Dendritic cell treated with granulocyte-macrophage colony-stimulating factor and Interleukin-4, amounts not matched to agents 40 ng/mL and 50 ng/mL, for 4 days (primary cell): ENCODE measurements around the gene EPS8L1.

Source experiments
- H3K27ac Mint-ChIP-seq: one replicate; pipeline ENCODE4 v1.8.0; 2022; ENCODE audit warnings: mild to moderate bottlenecking, mixed read lengths
- H3K27me3 Mint-ChIP-seq: one replicate; pipeline ENCODE4 v1.8.0; 2022; ENCODE audit warnings: mild to moderate bottlenecking, mixed read lengths
- H3K36me3 Mint-ChIP-seq: one replicate; pipeline ENCODE4 v1.8.0; 2022; ENCODE audit warnings: low read depth, mixed read lengths
- H3K4me1 Mint-ChIP-seq: one replicate; pipeline ENCODE4 v1.8.0; 2022; ENCODE audit warnings: low read depth, mixed read lengths
- H3K4me3 Mint-ChIP-seq: one replicate; pipeline ENCODE4 v1.8.0; 2022; ENCODE audit warnings: mild to moderate bottlenecking, moderate library complexity, mixed read lengths
- H3K9me3 Mint-ChIP-seq: one replicate; pipeline ENCODE4 v1.8.0; 2022; ENCODE audit warnings: mixed read lengths
- intact Hi-C: fragments of 100-400 bp; cut with micrococcal nuclease; formaldehyde crosslinking; loops from one replicate; pipeline ENCODE4 v1.15.0; 2022

The EPS8L1 gene

DNA sequence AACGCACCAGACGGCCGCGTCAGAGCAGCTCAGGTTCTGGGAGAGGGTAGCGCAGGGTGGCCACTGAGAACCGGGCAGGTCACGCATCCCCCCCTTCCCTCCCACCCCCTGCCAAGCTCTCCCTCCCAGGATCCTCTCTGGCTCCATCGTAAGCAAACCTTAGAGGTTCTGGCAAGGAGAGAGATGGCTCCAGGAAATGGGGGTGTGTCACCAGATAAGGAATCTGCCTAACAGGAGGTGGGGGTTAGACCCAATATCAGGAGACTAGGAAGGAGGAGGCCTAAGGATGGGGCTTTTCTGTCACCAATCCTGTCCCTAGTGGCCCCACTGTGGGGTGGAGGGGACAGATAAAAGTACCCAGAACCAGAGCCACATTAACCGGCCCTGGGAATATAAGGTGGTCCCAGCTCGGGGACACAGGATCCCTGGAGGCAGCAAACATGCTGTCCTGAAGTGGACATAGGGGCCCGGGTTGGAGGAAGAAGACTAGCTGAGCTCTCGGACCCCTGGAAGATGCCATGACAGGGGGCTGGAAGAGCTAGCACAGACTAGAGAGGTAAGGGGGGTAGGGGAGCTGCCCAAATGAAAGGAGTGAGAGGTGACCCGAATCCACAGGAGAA is 39.9 kb downstream of the EPS8L1 start:
- Mint-ChIP-seq H3K27ac (peak overlapping the region; percentile 92), H3K4me1 (peaks cover 72% of the 10 kb centered on the region), H3K9me3 (no peaks in the 10 kb centered on the region), H3K36me3 (peaks cover 69% of the 10 kb centered on the region), H3K4me3 (peak overlapping the region; percentile 98), H3K27me3 (peaks cover 8% of the 10 kb centered on the region)
- intact Hi-C loops, result loop anchor here (2.0 kb wide), 1 partner anchor 17 kb away; no protein-coding TSS in a partner anchor

DNA sequence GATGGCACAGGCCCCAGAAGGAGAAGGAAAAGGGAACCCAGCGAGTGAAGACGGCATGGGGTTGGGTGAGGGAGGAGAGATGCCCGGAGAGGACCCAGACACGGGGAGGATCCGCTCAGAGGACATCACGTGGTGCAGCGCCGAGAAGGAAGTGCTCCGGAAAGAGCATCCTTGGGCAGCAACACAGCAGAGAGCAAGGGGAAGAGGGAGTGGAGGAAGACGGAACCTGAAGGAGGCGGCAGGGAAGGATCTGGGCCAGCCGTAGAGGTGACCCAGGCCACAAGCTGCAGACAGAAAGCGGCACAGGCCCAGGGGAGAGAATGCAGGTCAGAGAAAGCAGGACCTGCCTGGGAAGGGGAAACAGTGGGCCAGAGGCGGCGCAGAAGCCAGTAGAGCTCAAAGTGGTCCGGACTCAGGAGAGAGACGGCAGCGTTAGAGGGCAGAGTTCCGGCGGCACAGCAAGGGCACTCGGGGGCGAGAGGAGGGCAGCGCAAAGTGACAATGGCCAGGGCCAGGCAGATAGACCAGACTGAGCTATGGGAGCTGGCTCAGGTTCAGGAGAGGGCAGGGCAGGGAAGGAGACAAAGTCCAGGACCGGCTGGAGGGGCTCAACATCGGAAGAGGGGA is 40.7 kb downstream of the EPS8L1 start:
- H3K9me3 Mint-ChIP-seq, result no peaks in the 10 kb centered on the region
- H3K4me1 Mint-ChIP-seq, result peaks cover 64% of the 10 kb centered on the region
- peaks cover 9% of the 10 kb centered on the region for H3K27me3 Mint-ChIP-seq
- peak overlapping the region; percentile 92 for H3K27ac Mint-ChIP-seq
- intact Hi-C loops, result loop anchor here (2.0 kb wide), 1 partner anchor 18 kb away; no protein-coding TSS in a partner anchor
- H3K36me3 Mint-ChIP-seq, result peaks cover 61% of the 10 kb centered on the region
- H3K4me3 Mint-ChIP-seq, result peak overlapping the region; percentile 98

DNA sequence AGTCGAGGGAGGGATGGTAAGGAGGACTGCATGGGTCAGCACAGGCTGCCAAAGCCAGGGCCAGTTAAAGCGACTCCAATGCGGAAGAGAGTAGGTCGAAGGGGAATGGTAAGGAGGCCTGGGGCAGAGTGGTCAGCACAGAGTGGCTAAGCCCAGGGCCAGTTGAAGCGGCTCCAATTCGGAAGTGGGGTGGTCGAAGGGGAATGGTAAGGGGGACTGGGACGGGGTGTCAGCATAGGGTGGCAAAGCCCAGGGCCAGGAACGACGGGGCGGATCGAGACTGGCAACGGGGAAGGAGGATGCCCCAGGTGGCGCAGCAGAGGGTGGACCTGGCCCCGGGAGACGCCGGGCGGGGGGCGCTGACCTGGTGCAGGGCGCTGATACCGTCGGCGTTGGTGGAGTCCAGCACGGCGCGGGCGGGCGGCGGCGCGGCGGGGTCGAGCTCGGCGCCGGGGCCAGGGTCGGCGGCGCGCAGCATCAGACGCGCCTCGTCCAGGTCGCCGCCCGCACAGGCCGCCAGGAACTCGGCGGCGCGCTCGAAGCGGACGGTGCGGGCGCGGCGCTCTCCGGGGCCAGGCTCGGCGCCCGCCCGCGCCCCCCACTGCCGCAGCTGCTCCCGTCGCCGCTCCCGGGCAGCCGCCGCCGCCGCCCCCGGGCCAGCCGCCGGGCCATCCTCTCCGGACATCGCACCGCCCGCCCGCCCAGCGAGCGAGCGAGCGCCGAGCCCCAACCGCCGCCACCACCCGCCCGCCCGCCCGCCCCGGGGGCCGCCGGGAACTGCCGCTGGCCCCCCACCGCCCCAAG is 41.4 kb downstream of the EPS8L1 start, which contains the start of gene PPP1R12C:
Gene PPP1R12C, minus strand, starts transcription at position 779 of the 804 bp plus-strand sequence. Its CDS starts 94 bp downstream, at position 685.
- Mint-ChIP-seq H3K36me3 (peaks cover 54% of the 10 kb centered on the region), H3K9me3 (no peaks in the 10 kb centered on the region), H3K27ac (peak within 1 kb of the TSS; percentile 92), H3K27me3 (peaks cover 12% of the 10 kb centered on the region), H3K4me1 (peaks cover 59% of the 10 kb centered on the region), H3K4me3 (peak within 1 kb of the TSS; percentile 98)
- intact Hi-C loops, result loop anchor here (1.0 to 2.0 kb wide), 2 partner anchors 18 to 43 kb away; no protein-coding TSS in a partner anchor

DNA sequence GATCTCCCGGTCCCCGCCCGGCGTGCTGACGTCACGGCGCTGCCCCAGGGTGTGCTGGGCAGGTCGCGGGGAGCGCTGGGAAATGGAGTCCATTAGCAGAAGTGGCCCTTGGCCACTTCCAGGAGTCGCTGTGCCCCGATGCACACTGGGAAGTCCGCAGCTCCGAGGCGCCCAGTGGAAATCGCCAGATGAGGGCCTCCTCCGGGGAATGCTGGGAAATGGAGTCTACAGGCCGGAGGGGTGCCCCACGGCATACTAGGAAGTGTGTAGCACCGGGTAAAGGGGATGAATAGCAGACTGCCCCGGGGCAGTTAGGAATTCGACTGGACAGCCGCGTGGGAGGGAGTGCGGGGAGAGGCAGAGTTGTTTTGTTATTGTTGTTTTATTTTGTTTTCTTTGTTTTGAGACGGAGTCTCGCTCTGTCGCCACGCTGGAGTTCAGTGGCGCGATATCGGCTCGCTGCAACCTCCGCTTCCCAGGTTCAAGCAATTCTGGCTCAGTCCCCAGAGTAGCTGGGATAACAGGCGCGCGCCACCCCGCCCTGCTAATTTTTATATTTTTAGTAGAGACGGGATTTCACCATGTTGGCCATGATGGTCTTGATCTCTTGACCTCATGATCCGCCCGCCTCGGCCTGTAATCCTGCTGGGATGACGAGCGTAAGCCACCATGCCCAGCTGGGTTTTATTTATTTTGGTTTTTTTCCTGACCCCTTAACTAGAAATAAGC is 42.2 kb downstream of the EPS8L1 start:
- H3K4me1 Mint-ChIP-seq, result peaks cover 56% of the 10 kb centered on the region
- peak overlapping the region; percentile 92 for H3K27ac Mint-ChIP-seq

DNA sequence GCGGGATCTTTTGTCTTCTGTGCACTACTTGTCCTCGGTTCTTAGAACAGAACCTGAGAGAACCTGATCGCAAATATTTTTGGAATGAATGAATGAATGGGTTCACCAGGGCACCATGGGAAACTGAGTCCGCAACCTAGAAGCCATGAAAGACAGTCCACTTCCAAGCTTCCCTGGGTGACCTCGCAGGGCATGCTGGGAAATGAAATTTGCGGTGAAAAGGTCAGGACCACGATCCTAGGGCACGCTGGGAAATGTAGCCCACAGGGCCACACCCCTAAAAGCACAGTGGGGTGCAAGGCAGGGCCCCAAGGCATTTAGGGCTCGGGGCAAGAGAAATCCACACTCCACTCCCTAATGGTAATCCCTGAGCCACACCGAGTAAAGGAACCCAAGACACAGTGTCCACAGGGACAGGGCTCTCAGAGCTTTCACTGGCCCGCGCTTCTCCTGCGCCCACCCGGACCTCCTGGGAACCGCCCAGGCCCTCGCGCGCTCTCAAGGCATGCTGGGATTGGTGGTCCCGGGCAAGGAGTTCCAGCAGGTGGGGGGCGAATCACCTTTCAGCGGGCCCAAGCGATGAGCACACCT is 42.8 kb downstream of the EPS8L1 start:
- peaks cover 50% of the 10 kb centered on the region for H3K4me1 Mint-ChIP-seq
- H3K27me3 Mint-ChIP-seq, result peaks cover 18% of the 10 kb centered on the region
- intact Hi-C loops, result no loop called here
- H3K27ac Mint-ChIP-seq, result peak overlapping the region; percentile 92
- peaks cover 40% of the 10 kb centered on the region for H3K36me3 Mint-ChIP-seq
- H3K9me3 Mint-ChIP-seq, result no peaks in the 10 kb centered on the region
- peak overlapping the region; percentile 87 for H3K4me3 Mint-ChIP-seq

More for the DNA sequence above, 42.2 kb downstream of the EPS8L1 start:
- Mint-ChIP-seq H3K9me3 (no peaks in the 10 kb centered on the region), H3K4me3 (peak overlapping the region; percentile 87), H3K27me3 (peaks cover 12% of the 10 kb centered on the region), H3K36me3 (peaks cover 47% of the 10 kb centered on the region)
- intact Hi-C loops, result loop anchor here (1.0 to 2.0 kb wide), 2 partner anchors 19 to 42 kb away; no protein-coding TSS in a partner anchor

DNA sequence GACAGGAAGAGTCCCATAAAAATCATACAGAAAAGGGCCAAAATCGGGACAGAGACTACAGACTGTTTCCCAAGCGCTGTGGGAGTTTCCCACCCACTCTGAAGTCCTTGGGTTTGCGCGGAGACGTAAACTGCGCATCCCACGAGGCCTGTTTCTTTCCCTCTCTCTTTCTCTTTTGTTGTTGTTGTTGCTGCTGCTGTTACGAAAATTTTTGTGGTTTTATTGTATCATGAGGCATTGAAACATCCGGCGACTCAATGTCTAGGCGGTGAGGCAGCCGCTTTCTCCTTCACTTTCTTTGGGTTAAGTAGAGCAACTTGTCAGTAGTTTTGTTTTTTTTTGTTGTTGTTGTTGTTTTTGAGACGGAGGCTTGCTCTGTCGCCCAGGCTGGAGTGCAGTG is 43.4 kb downstream of the EPS8L1 start:
- Mint-ChIP-seq H3K9me3 (no peaks in the 10 kb centered on the region), H3K4me1 (peaks cover 45% of the 10 kb centered on the region), H3K36me3 (peaks cover 34% of the 10 kb centered on the region), H3K4me3 (no peak overlapping the region), H3K27ac (no peak overlapping the region), H3K27me3 (peaks cover 24% of the 10 kb centered on the region)
- intact Hi-C loops, result no loop called here

DNA sequence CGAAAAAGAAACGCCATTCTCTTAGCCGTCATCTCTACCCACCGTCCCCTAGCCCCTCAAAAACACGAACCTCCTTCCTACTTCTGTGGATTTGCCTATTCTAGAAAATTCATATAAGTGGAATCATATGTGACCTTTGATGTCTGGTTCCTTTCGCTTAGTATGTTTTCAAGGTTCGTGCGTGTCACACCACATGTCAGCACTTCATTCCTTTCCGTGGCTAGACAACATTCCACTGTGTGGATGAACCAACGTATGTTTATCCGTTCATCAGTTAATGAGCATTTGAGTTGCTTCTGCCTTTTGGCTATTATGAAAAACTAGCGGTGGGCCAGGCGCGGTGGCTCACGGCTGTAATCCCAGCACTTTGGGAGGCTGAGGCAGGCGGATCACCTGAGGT is 55.8 kb downstream of the EPS8L1 start:
- Mint-ChIP-seq H3K9me3 (no peaks in the 10 kb centered on the region), H3K4me1 (peaks cover 18% of the 10 kb centered on the region), H3K36me3 (no peaks in the 10 kb centered on the region), H3K27ac (no peak overlapping the region), H3K4me3 (no peak overlapping the region), H3K27me3 (peaks cover 62% of the 10 kb centered on the region)
- intact Hi-C loops, result no loop called here

DNA sequence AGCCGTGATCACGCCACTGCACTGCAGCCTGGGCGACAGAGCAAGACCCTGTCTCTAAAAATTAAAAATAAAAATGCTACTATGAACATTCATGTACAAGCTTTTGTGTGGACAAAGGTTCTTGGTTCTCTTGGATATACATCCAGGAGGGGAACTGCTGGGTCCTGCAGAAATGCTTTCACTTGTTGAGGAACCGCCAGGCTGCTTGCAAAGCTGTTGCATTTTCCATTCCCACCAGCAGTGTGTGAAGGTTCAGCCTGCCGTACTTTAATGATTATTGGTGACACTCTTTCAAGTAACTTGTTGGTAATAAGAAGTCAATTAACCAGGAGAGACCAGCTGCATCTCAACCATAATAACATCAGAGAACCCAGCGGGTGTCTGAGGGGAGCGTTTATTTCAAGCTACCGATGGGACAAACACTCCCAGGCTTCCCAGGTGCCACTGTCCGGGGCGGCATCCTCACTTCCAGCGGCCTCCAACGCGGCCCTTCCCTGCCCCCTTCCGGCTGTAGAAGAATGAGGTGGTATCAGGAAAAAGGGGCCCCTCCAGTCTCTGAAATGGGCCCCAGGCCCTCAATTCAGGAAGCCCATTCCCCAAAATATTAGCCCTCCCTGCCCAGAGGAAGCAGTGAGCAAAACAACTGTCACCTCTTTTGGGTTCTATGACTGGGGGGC is 56.9 kb downstream of the EPS8L1 start:
- H3K36me3 Mint-ChIP-seq, result no peaks in the 10 kb centered on the region
- intact Hi-C loops, result no loop called here
- H3K27ac Mint-ChIP-seq, result no peak overlapping the region
- no peaks in the 10 kb centered on the region for H3K9me3 Mint-ChIP-seq
- H3K27me3 Mint-ChIP-seq, result peaks cover 69% of the 10 kb centered on the region
- H3K4me3 Mint-ChIP-seq, result no peak overlapping the region
- H3K4me1 Mint-ChIP-seq, result peaks cover 18% of the 10 kb centered on the region

DNA sequence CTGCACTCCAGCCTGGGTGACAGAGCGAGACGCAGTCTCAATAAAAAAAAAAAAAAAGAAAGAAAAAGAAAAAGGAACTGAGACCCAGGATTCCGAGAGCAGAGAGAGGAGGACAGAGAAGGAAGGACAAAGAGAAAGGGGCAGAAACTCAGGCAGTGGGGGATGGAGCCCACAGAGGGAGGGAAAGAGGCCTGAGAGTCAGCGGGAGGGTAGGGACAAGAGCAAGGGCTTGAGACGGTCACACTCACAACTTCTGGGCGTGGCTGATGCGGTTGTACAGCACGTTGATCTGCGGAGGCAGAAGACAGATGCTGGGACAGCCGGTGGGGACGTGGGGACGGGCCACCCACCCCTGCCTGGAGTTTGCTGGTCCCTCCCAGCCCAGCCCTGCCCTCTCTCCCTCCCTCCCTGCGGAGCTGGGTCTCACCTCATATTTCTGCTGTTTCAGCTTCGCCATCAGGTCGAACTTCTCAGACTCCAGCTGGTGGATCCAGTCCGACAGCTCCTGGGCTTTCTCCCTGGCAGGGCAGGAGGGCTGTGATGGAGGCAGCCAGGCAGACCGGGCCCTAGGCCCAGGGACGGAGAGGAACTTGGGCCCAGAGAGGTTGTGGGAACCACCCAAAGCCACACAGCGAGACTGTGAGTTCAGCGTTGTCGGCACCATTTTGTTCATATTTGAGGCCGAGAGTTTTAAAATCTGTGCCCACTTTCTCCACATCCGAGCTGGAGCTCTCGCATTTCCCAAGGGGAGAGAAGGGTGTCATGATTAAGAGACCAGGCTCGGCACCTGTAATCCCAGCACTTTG is 58.2 kb downstream of the EPS8L1 start:
- Mint-ChIP-seq H3K4me3 (no peak overlapping the region), H3K27me3 (peaks cover 74% of the 10 kb centered on the region), H3K4me1 (peaks cover 18% of the 10 kb centered on the region), H3K9me3 (no peaks in the 10 kb centered on the region), H3K36me3 (no peaks in the 10 kb centered on the region), H3K27ac (no peak overlapping the region)
- intact Hi-C loops, result no loop called here

DNA sequence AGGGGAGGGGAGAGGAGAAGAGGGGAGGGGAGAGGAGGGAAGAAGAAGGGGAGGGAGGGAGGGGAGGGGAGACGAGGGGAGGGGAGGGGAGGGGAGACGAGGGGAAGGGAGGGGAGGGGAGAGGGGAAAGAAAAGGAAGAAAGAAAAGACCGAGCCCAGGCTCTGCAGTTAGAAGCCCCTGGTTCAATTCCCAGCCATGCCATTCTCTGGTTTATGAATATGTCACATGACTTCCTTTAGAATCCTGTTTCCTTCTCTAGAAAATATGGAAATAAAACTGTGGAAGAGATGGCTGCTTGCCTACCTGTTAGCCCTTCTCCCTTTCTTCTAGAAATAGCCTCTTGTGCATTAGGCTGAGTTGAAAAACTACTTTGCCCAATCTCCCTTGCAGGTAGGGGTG is 59.1 kb downstream of the EPS8L1 start:
- Mint-ChIP-seq H3K4me1 (peaks cover 18% of the 10 kb centered on the region), H3K9me3 (no peaks in the 10 kb centered on the region), H3K27ac (no peak overlapping the region), H3K36me3 (no peaks in the 10 kb centered on the region), H3K27me3 (peaks cover 72% of the 10 kb centered on the region), H3K4me3 (no peak overlapping the region)
- intact Hi-C loops, result no loop called here

DNA sequence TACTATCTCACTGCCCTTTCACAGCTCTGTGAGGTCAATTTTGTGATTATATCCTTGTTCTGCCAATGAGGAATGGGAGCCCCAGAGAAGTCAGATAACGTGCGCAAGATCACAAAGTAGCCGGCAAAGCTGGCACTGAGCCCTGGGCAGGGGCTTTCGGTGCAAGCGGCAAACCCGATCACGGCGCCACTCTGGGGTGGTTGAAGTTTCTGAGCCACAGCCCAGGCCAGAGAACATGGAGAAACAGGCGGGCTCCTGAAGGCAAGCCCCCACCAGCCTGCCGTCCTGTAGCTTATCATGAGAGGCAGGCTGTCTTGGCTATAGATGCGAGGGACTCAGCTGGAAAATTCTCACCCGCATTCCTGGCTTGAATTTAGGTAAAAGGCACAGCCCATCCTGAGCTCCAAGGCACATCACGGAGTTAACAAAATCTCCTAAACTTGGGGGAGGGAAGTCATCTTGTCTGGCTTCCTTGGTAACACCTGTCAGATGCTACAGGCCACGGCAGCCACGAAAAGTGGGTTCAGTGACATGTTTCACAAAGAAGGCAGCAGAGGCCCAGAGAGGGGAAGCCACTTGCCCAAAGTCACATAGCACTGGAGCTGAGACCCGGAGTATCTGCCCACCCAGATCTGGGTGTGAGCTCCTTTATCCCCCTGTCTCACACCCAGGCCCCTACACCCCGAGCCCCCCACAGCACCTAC is 60.9 kb downstream of the EPS8L1 start:
- intact Hi-C loops, result no loop called here
- Mint-ChIP-seq H3K27ac (no peak overlapping the region), H3K4me3 (no peak overlapping the region), H3K27me3 (peaks cover 69% of the 10 kb centered on the region), H3K9me3 (no peaks in the 10 kb centered on the region), H3K4me1 (peaks cover 23% of the 10 kb centered on the region), H3K36me3 (no peaks in the 10 kb centered on the region)
